Right lobe of liver (tissue), 4 donors: ENCODE results near the gene DNMBP.
"Not testable (repeated sequence)": the region's sequence is repeated elsewhere in the genome, so short reads cannot be mapped to it uniquely, and the experiment has no call there.

Experiments used
- POLR2A ChIP-seq: fragments of 450-650 bp; IDR thresholded peaks from one replicate; pipeline ENCODE4 v1.6.1; 2017; ENCODE audit warnings: antibody characterized with exemption, mild to moderate bottlenecking
- TF ChIP-seq, protein P1 (sequence below), 4 donors: fragments of 200-600 bp in 3 of 4; fragments of 450-650 bp in 1 of 4; IDR thresholded peaks; one replicate each; pipeline versions ENCODE4 v1.5.1 to v1.8.0; 2016 to 2022; ENCODE audit warnings: antibody characterized with exemption in 4 of 4, mild to moderate bottlenecking in 2 of 4
- donor health status: DM: no; HTN: no; CAD: no.
- donor health status: DM: no; HTN: no; CAD: no.
- donor health status: DM: no; HTN: yes; CAD: no.

DNA sequence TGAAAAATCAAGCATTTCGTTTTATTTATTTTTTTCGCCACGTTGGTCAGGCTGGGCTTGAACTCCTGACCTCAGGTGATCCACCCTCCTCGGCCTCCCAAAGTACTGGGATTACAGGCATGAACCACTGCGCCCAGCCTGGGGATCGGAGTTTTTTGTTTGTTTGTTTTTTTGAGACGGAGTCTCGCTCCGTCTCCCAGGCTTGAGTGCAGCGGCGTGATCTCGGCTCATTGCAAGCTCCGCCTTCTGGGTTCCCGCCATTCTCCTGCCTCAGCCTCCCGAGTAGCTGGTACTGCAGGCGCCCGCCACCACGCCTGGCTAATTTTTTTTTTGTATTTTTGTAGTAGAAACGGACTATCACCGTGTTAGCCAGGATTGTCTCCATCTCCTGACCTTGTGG is 2.2 kb upstream of the DNMBP start:
- TF ChIP-seq, protein P1, sequence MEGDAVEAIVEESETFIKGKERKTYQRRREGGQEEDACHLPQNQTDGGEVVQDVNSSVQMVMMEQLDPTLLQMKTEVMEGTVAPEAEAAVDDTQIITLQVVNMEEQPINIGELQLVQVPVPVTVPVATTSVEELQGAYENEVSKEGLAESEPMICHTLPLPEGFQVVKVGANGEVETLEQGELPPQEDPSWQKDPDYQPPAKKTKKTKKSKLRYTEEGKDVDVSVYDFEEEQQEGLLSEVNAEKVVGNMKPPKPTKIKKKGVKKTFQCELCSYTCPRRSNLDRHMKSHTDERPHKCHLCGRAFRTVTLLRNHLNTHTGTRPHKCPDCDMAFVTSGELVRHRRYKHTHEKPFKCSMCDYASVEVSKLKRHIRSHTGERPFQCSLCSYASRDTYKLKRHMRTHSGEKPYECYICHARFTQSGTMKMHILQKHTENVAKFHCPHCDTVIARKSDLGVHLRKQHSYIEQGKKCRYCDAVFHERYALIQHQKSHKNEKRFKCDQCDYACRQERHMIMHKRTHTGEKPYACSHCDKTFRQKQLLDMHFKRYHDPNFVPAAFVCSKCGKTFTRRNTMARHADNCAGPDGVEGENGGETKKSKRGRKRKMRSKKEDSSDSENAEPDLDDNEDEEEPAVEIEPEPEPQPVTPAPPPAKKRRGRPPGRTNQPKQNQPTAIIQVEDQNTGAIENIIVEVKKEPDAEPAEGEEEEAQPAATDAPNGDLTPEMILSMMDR (IDR thresholded peaks at IDR 0.05): not testable (repeated sequence)
- not testable (repeated sequence) for TF ChIP-seq POLR2A
